Stimulated activated CD8-positive, alpha-beta memory T cell treated with anti-CD3 and anti-CD28 coated beads, Interleukin-2, amount 100 ng/mL, for 48 hours (primary cell): ENCODE measurements around the gene FNIP2.

Experiments used
- DNase-seq, 2 donors: peaks; one replicate each; pipeline ENCODE4 v3.0.0-alpha.2; 2020; ENCODE audit warnings: low read depth in 2 of 2

FNIP2 gene

GRCh38 chr4:158836828-158837449, 68.1 kb downstream of the FNIP2 start:
- DNase-seq: no peak

GRCh38 chr4:158837527-158838141, 68.8 kb downstream of the FNIP2 start:
- DNase-seq: no peak

GRCh38 chr4:158840131-158840530, 71.3 kb downstream of the FNIP2 start:
- DNase-seq: no peak

GRCh38 chr4:158841540-158841939, 72.7 kb downstream of the FNIP2 start:
- no peak for DNase-seq

- DNase-seq: no peak
Observed at GRCh38 chr4:158845311-158846041, 76.7 kb downstream of the FNIP2 start.

- no peak for DNase-seq
Observed at GRCh38 chr4:158847535-158847934, 78.7 kb downstream of the FNIP2 start.

- no peak for DNase-seq
Observed at GRCh38 chr4:158849681-158850080, 80.9 kb downstream of the FNIP2 start.

GRCh38 chr4:158850371-158850770, 81.5 kb downstream of the FNIP2 start:
- no peak for DNase-seq

GRCh38 chr4:158850800-158851644, 82.2 kb downstream of the FNIP2 start:
- DNase-seq: no peak

- DNase-seq: no peak
Observed at GRCh38 chr4:158854236-158854635, 85.4 kb downstream of the FNIP2 start.

GRCh38 chr4:158856852-158857251, 88.0 kb downstream of the FNIP2 start:
- DNase-seq: no peak

- DNase-seq: no peak
Observed at GRCh38 chr4:158857951-158858350, 89.1 kb downstream of the FNIP2 start.

- DNase-seq: no peak
Observed at GRCh38 chr4:158858410-158859199, 89.8 kb downstream of the FNIP2 start.

GRCh38 chr4:158859661-158860060, 90.8 kb downstream of the FNIP2 start:
- no peak for DNase-seq

GRCh38 chr4:158860856-158861255, 92.0 kb downstream of the FNIP2 start:
- no peak for DNase-seq

- no peak for DNase-seq
Observed at GRCh38 chr4:158861281-158861680, 92.5 kb downstream of the FNIP2 start.

GRCh38 chr4:158861766-158862165, 92.9 kb downstream of the FNIP2 start:
- DNase-seq: no peak

GRCh38 chr4:158863296-158863695, 94.5 kb downstream of the FNIP2 start:
- DNase-seq: no peak

- no peak for DNase-seq
Observed at GRCh38 chr4:158865520-158866177, 96.8 kb downstream of the FNIP2 start.

GRCh38 chr4:158869001-158869400, 100.2 kb downstream of the FNIP2 start:
- no peak for DNase-seq

- DNase-seq: no peak
Observed at GRCh38 chr4:158869761-158870160, 100.9 kb downstream of the FNIP2 start.
